ENCODE data around the gene CYP26B1. TPM values are rescaled to one million over a fixed set of nuclear protein-coding genes. Genes with fewer than 3 reads are reported as not detected.

The CYP26B1 gene
- total RNA-seq, 1 experiment from 2014 or later: not detected

GRCh38 chr2:72146347-72147302 lies 1.0 kb downstream of the CYP26B1 start:
- no peaks in the 10 kb centered on the region for H3K9me2 ChIP-seq (replicated peaks; ENCODE audit: insufficient read depth, low read length)
- H3K9ac ChIP-seq (ENCODE audit: low read length): no peak overlapping the region
- H3K27me3 ChIP-seq (ENCODE audit: low read length): no peaks in the 10 kb centered on the region
- H3K4me3 ChIP-seq (ENCODE audit: low read length): no peak overlapping the region
- no peaks in the 10 kb centered on the region for H3K36me3 ChIP-seq (ENCODE audit: insufficient read depth, low read length)
- H3K79me2 ChIP-seq (ENCODE audit: low read length): no peaks in the 10 kb centered on the region
- H3K27ac ChIP-seq (ENCODE audit: low read length): no peak overlapping the region
- DNase-seq: no peak
- H3K4me2 ChIP-seq (ENCODE audit: low read depth, low read length, poor library complexity, severe bottlenecking): no peak overlapping the region
- H3K4me1 ChIP-seq (ENCODE audit: low read length): no peaks in the 10 kb centered on the region
- peaks cover 14% of the 10 kb centered on the region; the same call in 1 of the 2 replicates for H3K9me3 ChIP-seq (ENCODE audit: low read length)
- H2AFZ ChIP-seq (ENCODE audit: low read length): no peak overlapping the region
- H4K20me1 ChIP-seq (ENCODE audit: insufficient read depth, low read depth, low read length): no peaks in the 10 kb centered on the region

DNA sequence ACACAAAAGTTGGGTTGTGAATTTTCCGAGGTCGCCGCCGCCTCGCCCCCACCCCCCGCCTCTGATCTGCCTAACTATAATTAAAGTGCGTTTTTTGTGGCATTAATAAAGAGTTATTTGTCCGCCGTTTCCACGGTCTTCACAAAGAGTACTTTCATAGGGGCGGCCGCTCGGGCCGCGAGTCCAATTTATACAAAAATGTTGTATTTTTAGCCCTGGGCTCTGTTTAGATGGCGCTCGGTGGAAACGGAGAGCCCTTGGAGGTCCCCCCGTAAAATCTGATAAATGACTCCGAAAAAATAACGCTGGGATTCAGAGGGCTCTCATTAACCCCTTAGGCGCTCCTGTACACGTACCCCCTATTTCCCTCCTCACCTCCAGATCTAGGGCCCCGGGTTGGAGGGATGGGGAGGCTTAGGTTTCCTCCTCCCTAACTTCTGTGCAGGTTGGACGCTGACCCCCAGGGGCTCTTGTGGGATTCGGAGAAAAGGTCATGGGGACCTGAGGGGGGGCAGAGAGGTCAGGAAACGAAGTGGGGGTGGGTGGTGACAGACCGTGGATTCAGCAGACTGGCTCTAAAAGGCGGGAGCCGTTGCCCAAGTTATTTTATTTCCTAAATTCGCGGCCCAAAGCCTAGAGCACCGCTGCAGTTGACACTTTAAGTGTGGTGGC lies 1.9 kb downstream of the CYP26B1 start:
- H3K9me3 ChIP-seq (ENCODE audit: low read length): peaks cover 14% of the 10 kb centered on the region; the same call in 1 of the 2 replicates
- H2AFZ ChIP-seq (ENCODE audit: low read length): no peak overlapping the region
- no peaks in the 10 kb centered on the region for H4K20me1 ChIP-seq (ENCODE audit: insufficient read depth, low read depth, low read length)
- no peak overlapping the region for H3K9ac ChIP-seq (ENCODE audit: low read length)
- H3K36me3 ChIP-seq (ENCODE audit: insufficient read depth, low read length): no peaks in the 10 kb centered on the region
- H3K27me3 ChIP-seq (ENCODE audit: low read length): no peaks in the 10 kb centered on the region
- H3K4me1 ChIP-seq (ENCODE audit: low read length): no peaks in the 10 kb centered on the region
- H3K4me2 ChIP-seq (ENCODE audit: low read depth, low read length, poor library complexity, severe bottlenecking): no peak overlapping the region
- DNase-seq: no peak
- H3K27ac ChIP-seq (ENCODE audit: low read length): no peak overlapping the region
- no peaks in the 10 kb centered on the region for H3K9me2 ChIP-seq (replicated peaks; ENCODE audit: insufficient read depth, low read length)
- no peak overlapping the region for H3K4me3 ChIP-seq (ENCODE audit: low read length)
- H3K79me2 ChIP-seq (ENCODE audit: low read length): no peaks in the 10 kb centered on the region

DNA sequence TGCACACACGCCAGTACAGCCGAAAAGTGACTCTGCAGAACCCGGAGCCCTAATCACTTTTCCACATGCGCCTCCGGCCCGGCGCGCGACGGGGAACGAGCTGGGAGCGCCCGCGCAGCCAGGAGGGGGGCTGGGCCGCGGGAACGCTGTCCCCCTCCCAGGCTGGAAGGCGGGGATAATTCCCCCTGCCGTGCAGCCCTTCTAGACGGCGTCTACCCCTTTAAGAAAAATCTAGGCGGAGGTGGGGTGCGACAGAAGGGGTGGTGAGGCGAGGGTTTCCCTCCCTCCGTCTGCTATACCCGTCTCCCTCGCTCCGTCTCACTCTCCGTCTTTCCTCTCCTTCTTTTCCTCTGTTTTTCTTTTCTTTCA lies 2.4 kb downstream of the CYP26B1 start:
- no peak overlapping the region for H3K4me2 ChIP-seq (ENCODE audit: low read depth, low read length, poor library complexity, severe bottlenecking)
- peaks cover 14% of the 10 kb centered on the region; the same call in 1 of the 2 replicates for H3K9me3 ChIP-seq (ENCODE audit: low read length)
- H3K4me1 ChIP-seq (ENCODE audit: low read length): no peaks in the 10 kb centered on the region
- H3K36me3 ChIP-seq (ENCODE audit: insufficient read depth, low read length): no peaks in the 10 kb centered on the region
- no peak overlapping the region for H3K4me3 ChIP-seq (ENCODE audit: low read length)
- no peak for DNase-seq
- no peak overlapping the region for H2AFZ ChIP-seq (ENCODE audit: low read length)
- no peaks in the 10 kb centered on the region for H3K79me2 ChIP-seq (ENCODE audit: low read length)
- H3K9me2 ChIP-seq (replicated peaks; ENCODE audit: insufficient read depth, low read length): no peaks in the 10 kb centered on the region
- H3K9ac ChIP-seq (ENCODE audit: low read length): no peak overlapping the region
- no peak overlapping the region for H3K27ac ChIP-seq (ENCODE audit: low read length)
- H3K27me3 ChIP-seq (ENCODE audit: low read length): no peaks in the 10 kb centered on the region
- no peaks in the 10 kb centered on the region for H4K20me1 ChIP-seq (ENCODE audit: insufficient read depth, low read depth, low read length)

- no peak overlapping the region for H3K9ac ChIP-seq (ENCODE audit: low read length)
- H2AFZ ChIP-seq (ENCODE audit: low read length): no peak overlapping the region
- H3K9me2 ChIP-seq (replicated peaks; ENCODE audit: insufficient read depth, low read length): no peaks in the 10 kb centered on the region
- H3K9me3 ChIP-seq (ENCODE audit: low read length): peaks cover 14% of the 10 kb centered on the region; the same call in 1 of the 2 replicates
- H3K27me3 ChIP-seq (ENCODE audit: low read length): no peaks in the 10 kb centered on the region
- no peak overlapping the region for H3K4me3 ChIP-seq (ENCODE audit: low read length)
- H3K27ac ChIP-seq (ENCODE audit: low read length): no peak overlapping the region
- no peaks in the 10 kb centered on the region for H3K4me1 ChIP-seq (ENCODE audit: low read length)
- H3K79me2 ChIP-seq (ENCODE audit: low read length): no peaks in the 10 kb centered on the region
- DNase-seq: no peak
- no peaks in the 10 kb centered on the region for H4K20me1 ChIP-seq (ENCODE audit: insufficient read depth, low read depth, low read length)
- H3K4me2 ChIP-seq (ENCODE audit: low read depth, low read length, poor library complexity, severe bottlenecking): no peak overlapping the region
- no peaks in the 10 kb centered on the region for H3K36me3 ChIP-seq (ENCODE audit: insufficient read depth, low read length)
Observed at GRCh38 chr2:72144632-72145288, 2.9 kb downstream of the CYP26B1 start.

DNA sequence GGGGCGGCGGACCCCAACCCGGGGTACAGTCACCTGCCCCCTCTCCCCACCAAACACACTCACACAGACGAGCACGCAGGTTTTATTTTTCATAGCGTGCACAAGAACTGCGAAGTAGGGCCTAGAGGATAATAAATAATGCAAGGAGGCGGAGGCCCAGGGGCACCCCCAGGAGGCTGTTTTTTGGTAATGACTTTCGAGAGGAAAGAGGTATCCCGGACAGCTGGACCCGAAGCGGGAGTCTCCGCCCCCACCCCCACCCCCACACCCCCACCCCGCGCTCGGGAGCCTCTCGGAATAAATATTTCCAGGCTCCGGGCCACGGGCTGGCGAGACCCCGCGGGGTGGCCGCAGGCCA lies 3.4 kb downstream of the CYP26B1 start:
- no peak for DNase-seq
- Histone ChIP-seq H3K9me3 (ENCODE audit: low read length) (peaks cover 14% of the 10 kb centered on the region; the same call in 1 of the 2 replicates), H3K4me2 (ENCODE audit: low read depth, low read length, poor library complexity, severe bottlenecking) (no peak overlapping the region), H4K20me1 (ENCODE audit: insufficient read depth, low read depth, low read length) (no peaks in the 10 kb centered on the region), H3K4me1 (ENCODE audit: low read length) (no peaks in the 10 kb centered on the region), H3K27ac (ENCODE audit: low read length) (no peak overlapping the region), H3K9me2 (replicated peaks; ENCODE audit: insufficient read depth, low read length) (no peaks in the 10 kb centered on the region), H2AFZ (ENCODE audit: low read length) (no peak overlapping the region), H3K79me2 (ENCODE audit: low read length) (no peaks in the 10 kb centered on the region), H3K4me3 (ENCODE audit: low read length) (no peak overlapping the region), H3K9ac (ENCODE audit: low read length) (no peak overlapping the region), H3K36me3 (ENCODE audit: insufficient read depth, low read length) (no peaks in the 10 kb centered on the region), H3K27me3 (ENCODE audit: low read length) (no peaks in the 10 kb centered on the region)

GRCh38 chr2:72143441-72144273 lies 4.0 kb downstream of the CYP26B1 start:
- Histone ChIP-seq H3K4me3 (ENCODE audit: low read length) (no peak overlapping the region), H4K20me1 (ENCODE audit: insufficient read depth, low read depth, low read length) (no peaks in the 10 kb centered on the region), H3K79me2 (ENCODE audit: low read length) (no peaks in the 10 kb centered on the region), H3K9me3 (ENCODE audit: low read length) (peaks cover 14% of the 10 kb centered on the region; the same call in 1 of the 2 replicates), H3K9me2 (replicated peaks; ENCODE audit: insufficient read depth, low read length) (no peaks in the 10 kb centered on the region), H3K4me2 (ENCODE audit: low read depth, low read length, poor library complexity, severe bottlenecking) (no peak overlapping the region), H3K27ac (ENCODE audit: low read length) (no peak overlapping the region), H3K9ac (ENCODE audit: low read length) (no peak overlapping the region), H3K4me1 (ENCODE audit: low read length) (no peaks in the 10 kb centered on the region), H3K27me3 (ENCODE audit: low read length) (no peaks in the 10 kb centered on the region), H3K36me3 (ENCODE audit: insufficient read depth, low read length) (no peaks in the 10 kb centered on the region), H2AFZ (ENCODE audit: low read length) (no peak overlapping the region)
- no peak for DNase-seq

GRCh38 chr2:72142570-72143440 lies 4.9 kb downstream of the CYP26B1 start:
- H4K20me1 ChIP-seq (ENCODE audit: insufficient read depth, low read depth, low read length): no peaks in the 10 kb centered on the region
- no peak overlapping the region for H3K27ac ChIP-seq (ENCODE audit: low read length)
- H3K79me2 ChIP-seq (ENCODE audit: low read length): no peaks in the 10 kb centered on the region
- no peak overlapping the region for H3K9ac ChIP-seq (ENCODE audit: low read length)
- DNase-seq: no peak
- H3K4me1 ChIP-seq (ENCODE audit: low read length): no peaks in the 10 kb centered on the region
- H3K4me3 ChIP-seq (ENCODE audit: low read length): no peak overlapping the region
- H2AFZ ChIP-seq (ENCODE audit: low read length): no peak overlapping the region
- H3K9me2 ChIP-seq (replicated peaks; ENCODE audit: insufficient read depth, low read length): no peaks in the 10 kb centered on the region
- H3K36me3 ChIP-seq (ENCODE audit: insufficient read depth, low read length): no peaks in the 10 kb centered on the region
- no peaks in the 10 kb centered on the region for H3K27me3 ChIP-seq (ENCODE audit: low read length)
- peaks cover 14% of the 10 kb centered on the region; the same call in 1 of the 2 replicates for H3K9me3 ChIP-seq (ENCODE audit: low read length)
- H3K4me2 ChIP-seq (ENCODE audit: low read depth, low read length, poor library complexity, severe bottlenecking): no peak overlapping the region
